Muscle of leg (tissue), 11 donors: ENCODE measurements around the gene AEBP1. TPM values are rescaled to one million over a fixed set of nuclear protein-coding genes. Genes with fewer than 3 reads are reported as not detected.
A peak's percentile ranks its signal among the peaks of the same experiment; 100 is the strongest.

ENCODE experiments used
- DNase-seq: peaks from one replicate; pipeline ENCODE4 v3.0.0; 2013
- H3K27ac ChIP-seq: one replicate; pipeline ENCODE4 v1.5.1; 2013; ENCODE audit warnings: mild to moderate bottlenecking, low read length, control low read depth
- H3K27me3 ChIP-seq: one replicate; pipeline ENCODE4 v1.6.1; 2013; ENCODE audit warnings: low read length; ENCODE audit not compliant: control insufficient read depth, insufficient read depth
- H3K36me3 ChIP-seq: one replicate; pipeline ENCODE4 v1.6.1; 2013; ENCODE audit warnings: low read length; ENCODE audit not compliant: control insufficient read depth, insufficient read depth
- H3K4me1 ChIP-seq: one replicate; pipeline ENCODE4 v1.6.1; 2013; ENCODE audit warnings: low read length; ENCODE audit not compliant: control insufficient read depth, insufficient read depth
- H3K4me3 ChIP-seq: one replicate; pipeline ENCODE4 v1.5.1; 2013; ENCODE audit warnings: low read length, control low read depth
- H3K9me3 ChIP-seq: replicated peaks from 2 replicates; pipeline ENCODE4 v1.6.1; 2013; ENCODE audit warnings: low read depth, low read length; ENCODE audit not compliant: control insufficient read depth
- WGBS: methylation state at CpG from one replicate; pipeline ENCODE4 v1.1.5; 2013; ENCODE audit warnings: missing lambda C conversion rate; ENCODE audit not compliant: insufficient coverage; 5-methylcytosine and 5-hydroxymethylcytosine counted together
- polyA plus RNA-seq, 8 donors: library from polyadenylated mRNA; unstranded; fragments of 120-200 nt; gene quantifications; one replicate each; pipeline versions ENCODE4 v1.2.1 to v1.2.3, GENCODE V29; 2013; ENCODE audit warnings: inconsistent platforms in 1 of 8, low replicate concordance in 1 of 8; ENCODE audit not compliant: insufficient read length in 8 of 8, insufficient read depth in 1 of 8
- total RNA-seq: library from RNA; stranded (reverse); fragments of 120-200 nt; gene quantifications from one replicate; pipeline ENCODE4 v1.2.4, GENCODE V29; 2013

AEBP1 gene
- total and polyA plus RNA-seq, 9 donors = 64.8 to 152 (median 93.7) TPM

- 61% methylated on average over 5 of the region's 12 CpGs for whole genome bisulfite sequencing
- H3K4me1 ChIP-seq = peaks cover 37% of the 10 kb centered on the region
- peak; percentile 54 for DNase-seq
Observed at GRCh38 chr7:44131173-44132029, 27.3 kb downstream of the AEBP1 start.

DNA sequence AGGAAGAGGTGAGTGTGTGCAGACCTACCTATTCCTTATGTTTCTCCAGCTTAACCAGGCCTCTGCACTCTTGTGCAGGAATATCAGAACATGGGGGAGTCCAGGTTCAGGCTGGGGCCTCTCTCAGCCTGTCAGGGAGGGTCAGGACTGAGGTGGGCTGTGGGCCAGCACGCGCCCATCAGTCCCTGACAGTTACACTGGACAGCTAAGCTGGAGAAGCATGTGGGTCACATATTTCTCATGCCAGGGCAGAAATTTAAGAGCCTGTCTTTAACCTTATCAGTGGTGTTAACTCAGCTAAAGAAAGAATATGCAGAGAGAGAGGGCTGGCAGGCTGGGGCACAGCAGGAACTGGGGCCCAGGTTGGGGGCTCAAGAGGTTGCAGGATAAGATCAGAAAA, 27.9 kb downstream of the AEBP1 start:
- no peaks in the 10 kb centered on the region for H3K36me3 ChIP-seq
- DNase-seq = peak; percentile 63
- peaks cover 37% of the 10 kb centered on the region for H3K4me1 ChIP-seq
- 56% methylated on average over 2 of the region's 2 CpGs for WGBS
- H3K4me3 ChIP-seq = no peak overlapping the region
- peak overlapping the region; percentile 88 for H3K27ac ChIP-seq
- no peaks in the 10 kb centered on the region for H3K9me3 ChIP-seq
- peaks cover 2% of the 10 kb centered on the region for H3K27me3 ChIP-seq

More at GRCh38 chr7:44131173-44132029, 27.3 kb downstream of the AEBP1 start:
- H3K27me3 ChIP-seq = peaks cover 2% of the 10 kb centered on the region
- H3K4me3 ChIP-seq = no peak overlapping the region
- no peaks in the 10 kb centered on the region for H3K36me3 ChIP-seq
- H3K9me3 ChIP-seq = no peaks in the 10 kb centered on the region
- peak overlapping the region; percentile 88 for H3K27ac ChIP-seq

DNA sequence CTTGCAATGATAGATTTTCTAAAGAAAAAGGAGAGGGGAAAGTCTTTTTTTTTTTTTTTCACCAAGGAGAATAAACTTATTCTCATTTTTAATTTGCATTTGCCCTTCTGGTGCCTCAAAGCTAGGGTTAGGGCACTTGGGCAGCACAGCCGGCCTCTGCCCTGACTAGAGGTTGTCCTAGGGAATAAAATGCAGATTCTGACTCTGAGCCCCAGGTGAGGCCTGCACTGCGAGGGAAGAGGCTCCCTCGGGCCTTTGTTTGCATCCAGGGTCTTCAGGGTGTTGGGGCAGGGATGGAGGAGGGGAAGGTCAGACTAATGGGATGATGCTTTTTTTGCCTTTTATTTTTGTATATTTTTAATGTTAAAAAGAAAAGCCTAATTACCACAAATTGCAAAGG, 29.1 kb downstream of the AEBP1 start:
- no peak overlapping the region for H3K27ac ChIP-seq

DNA sequence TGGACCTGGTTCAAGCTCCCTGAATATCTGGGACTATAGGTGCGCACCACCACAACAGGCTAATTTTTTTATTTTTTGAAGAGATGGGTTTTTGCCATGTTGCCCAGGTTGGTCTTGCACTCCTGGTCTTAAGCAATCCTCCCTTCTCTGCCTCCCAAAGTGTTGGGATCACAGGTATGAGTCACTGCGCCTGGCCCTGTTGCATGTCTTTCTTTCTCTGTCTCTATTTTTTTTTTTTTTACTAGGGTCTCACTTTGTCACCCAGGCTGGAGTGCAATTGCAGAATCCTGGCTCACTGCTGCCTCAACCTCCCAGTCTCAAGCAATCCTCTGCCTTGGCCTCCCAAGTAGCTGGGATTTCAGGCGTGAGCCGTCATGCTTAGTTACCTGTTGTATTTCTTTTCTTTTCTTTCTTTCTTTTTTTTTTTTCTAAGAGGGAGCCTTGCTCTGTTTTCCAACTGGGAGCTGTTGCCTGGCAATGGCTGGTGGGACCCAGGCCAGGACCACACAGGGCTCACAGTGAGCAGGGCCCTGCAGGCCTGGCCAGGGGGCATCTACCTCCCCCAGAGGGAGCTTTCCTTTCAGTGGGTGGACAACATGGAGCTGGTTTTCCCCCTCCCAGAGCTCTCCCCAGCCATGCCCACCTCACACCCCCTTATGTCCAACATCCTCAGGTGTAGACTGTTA, 30.9 kb downstream of the AEBP1 start:
- no peak overlapping the region for H3K27ac ChIP-seq
- no peaks in the 10 kb centered on the region for H3K36me3 ChIP-seq
- no peaks in the 10 kb centered on the region for H3K9me3 ChIP-seq
- 83% methylated on average over 1 of the region's 4 CpGs for WGBS
- H3K4me3 ChIP-seq = no peak overlapping the region
- peaks cover 2% of the 10 kb centered on the region for H3K27me3 ChIP-seq
- peaks cover 25% of the 10 kb centered on the region for H3K4me1 ChIP-seq
- no peak for DNase-seq

More for the DNA sequence above, 29.1 kb downstream of the AEBP1 start:
- Histone ChIP-seq H3K36me3 (no peaks in the 10 kb centered on the region), H3K27me3 (peaks cover 2% of the 10 kb centered on the region), H3K4me3 (no peak overlapping the region), H3K4me1 (peaks cover 34% of the 10 kb centered on the region), H3K9me3 (no peaks in the 10 kb centered on the region)
- WGBS = 60% methylated on average over 1 of the region's 3 CpGs
- DNase-seq = no peak

DNA sequence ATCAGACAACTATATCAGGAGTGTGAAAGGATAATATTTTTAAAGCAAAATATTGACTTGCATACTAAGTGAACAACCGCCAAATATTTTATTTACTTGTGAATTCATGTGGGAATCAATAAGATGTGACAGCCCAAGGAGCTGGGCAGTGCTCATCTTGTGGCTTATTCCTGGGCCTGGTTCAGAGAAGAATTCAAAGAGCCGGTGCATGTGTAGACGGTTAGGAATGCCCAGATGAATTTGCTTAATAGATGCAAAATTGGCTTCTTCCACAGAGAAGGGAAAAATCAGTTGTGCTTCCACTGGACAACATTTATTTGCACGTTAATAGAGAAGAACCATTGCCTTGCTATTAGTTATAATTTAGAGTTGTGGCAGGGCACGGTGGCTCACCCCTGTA, 32.6 kb downstream of the AEBP1 start:
- DNase-seq = no peak
- 60% methylated on average over 2 of the region's 5 CpGs for WGBS
- Histone ChIP-seq H3K27me3 (peaks cover 2% of the 10 kb centered on the region), H3K27ac (no peak overlapping the region), H3K4me3 (no peak overlapping the region), H3K4me1 (peaks cover 23% of the 10 kb centered on the region), H3K36me3 (no peaks in the 10 kb centered on the region), H3K9me3 (no peaks in the 10 kb centered on the region)

DNA sequence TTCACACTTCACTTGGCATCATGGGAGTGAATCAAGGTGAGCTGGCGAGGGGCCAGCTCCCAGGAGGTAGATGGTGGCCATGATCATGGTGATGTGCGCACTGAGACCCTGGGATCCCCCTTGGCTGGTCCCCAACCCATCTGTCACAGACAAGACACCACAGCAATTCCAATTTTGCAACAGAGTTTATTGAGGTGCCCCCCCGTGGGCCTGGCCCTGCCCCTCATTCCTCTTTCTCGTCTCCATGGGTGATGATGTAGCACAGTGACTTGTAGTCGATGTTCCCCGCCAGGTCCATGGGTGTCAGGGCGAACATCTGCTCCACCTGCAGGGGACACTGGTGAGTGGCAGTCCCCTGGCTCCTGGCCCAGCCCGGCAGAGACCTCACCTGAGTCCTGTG, 34.6 kb downstream of the AEBP1 start:
- H3K27ac ChIP-seq = no peak overlapping the region
- H3K36me3 ChIP-seq = no peaks in the 10 kb centered on the region
- H3K4me1 ChIP-seq = peaks cover 14% of the 10 kb centered on the region
- peaks cover 2% of the 10 kb centered on the region for H3K27me3 ChIP-seq
- no peak overlapping the region for H3K4me3 ChIP-seq
- no peak for DNase-seq
- no peaks in the 10 kb centered on the region for H3K9me3 ChIP-seq
- WGBS = 81% methylated on average over 4 of the region's 8 CpGs

GRCh38 chr7:44139311-44140010, 35.3 kb downstream of the AEBP1 start:
- H3K27ac ChIP-seq = no peak overlapping the region
- H3K4me3 ChIP-seq = no peak overlapping the region
- no peaks in the 10 kb centered on the region for H3K36me3 ChIP-seq
- no peak for DNase-seq
- peaks cover 21% of the 10 kb centered on the region for H3K4me1 ChIP-seq
- WGBS = 90% methylated on average over 7 of the region's 14 CpGs
- no peaks in the 10 kb centered on the region for H3K9me3 ChIP-seq
- H3K27me3 ChIP-seq = no peaks in the 10 kb centered on the region

DNA sequence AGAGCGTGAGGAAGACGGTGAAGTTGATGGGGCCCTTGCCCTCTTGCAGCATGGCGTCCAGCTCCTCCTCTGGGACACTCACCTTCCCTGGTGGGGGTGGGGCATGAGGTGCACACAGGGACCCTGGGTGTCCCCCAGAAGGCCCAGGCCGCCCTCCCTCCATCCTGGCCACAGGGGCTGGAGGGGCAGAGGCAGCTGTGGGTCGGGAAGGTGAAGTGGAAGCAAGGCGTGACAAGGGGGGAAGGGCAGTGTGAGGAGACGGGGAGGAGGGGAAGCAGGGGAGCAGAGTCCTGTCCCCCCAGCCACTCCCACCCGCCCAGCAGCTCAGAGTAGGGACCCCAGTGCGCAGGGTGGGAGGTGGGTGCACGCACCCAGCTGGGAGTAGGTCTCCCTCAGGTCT, 36.2 kb downstream of the AEBP1 start:
- DNase-seq = no peak
- no CpG with 5 or more reads among the region's 10 CpGs for WGBS
- Histone ChIP-seq H3K4me3 (no peak overlapping the region), H3K36me3 (no peaks in the 10 kb centered on the region), H3K4me1 (peaks cover 30% of the 10 kb centered on the region), H3K27ac (no peak overlapping the region), H3K27me3 (peaks cover 8% of the 10 kb centered on the region), H3K9me3 (no peaks in the 10 kb centered on the region)

DNA sequence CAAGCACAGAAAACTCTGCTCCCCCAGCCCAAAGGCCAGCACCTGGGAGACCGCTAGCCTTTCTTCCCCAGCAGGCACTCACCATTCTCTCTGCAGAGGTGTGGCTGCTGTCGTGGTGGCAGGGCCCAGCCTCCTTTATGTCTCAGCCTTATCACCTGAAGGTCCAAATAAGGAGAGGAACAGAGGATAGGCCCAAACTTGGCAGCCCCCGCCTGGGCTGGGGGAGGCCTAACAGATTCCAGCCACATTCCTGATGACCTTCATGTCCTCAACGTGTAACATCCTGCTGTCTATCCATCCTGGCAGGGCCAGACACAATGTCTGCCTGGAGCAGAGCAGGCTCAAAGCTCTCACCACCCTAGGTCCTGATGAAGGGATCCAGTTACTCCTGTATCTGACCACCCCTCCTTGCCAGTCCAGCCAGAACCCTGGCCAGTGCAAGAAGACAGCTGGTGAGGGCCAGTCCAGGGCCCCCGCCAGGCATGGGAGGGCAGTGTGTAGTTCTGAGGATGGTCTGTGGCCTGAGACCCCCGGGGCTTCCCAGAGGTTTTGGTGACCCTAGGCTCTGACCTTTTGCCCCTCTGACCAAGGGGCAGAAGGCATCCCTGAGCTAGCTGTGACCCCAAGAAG, 37.2 kb downstream of the AEBP1 start, which contains the start of gene MYL7:
MYL7 (minus strand) TSS at position 112 of the 630 bp plus-strand sequence; CDS start at position 85, 27 bp downstream.
- DNase-seq = no peak
- H3K27me3 ChIP-seq = peaks cover 14% of the 10 kb centered on the region
- 49% methylated on average over 2 of the region's 6 CpGs for WGBS
- H3K36me3 ChIP-seq = no peaks in the 10 kb centered on the region
- H3K4me1 ChIP-seq = peaks cover 38% of the 10 kb centered on the region
- no peaks in the 10 kb centered on the region for H3K9me3 ChIP-seq
- no peak within 1 kb of the TSS for H3K4me3 ChIP-seq
- H3K27ac ChIP-seq = peak within 1 kb of the TSS; percentile 13
